ENCODE results near the gene ABHD12B.

GRCh38 chr14:50874757-50875156 lies 2.9 kb downstream of the ABHD12B start:
- TF ChIP-seq, protein P1, sequence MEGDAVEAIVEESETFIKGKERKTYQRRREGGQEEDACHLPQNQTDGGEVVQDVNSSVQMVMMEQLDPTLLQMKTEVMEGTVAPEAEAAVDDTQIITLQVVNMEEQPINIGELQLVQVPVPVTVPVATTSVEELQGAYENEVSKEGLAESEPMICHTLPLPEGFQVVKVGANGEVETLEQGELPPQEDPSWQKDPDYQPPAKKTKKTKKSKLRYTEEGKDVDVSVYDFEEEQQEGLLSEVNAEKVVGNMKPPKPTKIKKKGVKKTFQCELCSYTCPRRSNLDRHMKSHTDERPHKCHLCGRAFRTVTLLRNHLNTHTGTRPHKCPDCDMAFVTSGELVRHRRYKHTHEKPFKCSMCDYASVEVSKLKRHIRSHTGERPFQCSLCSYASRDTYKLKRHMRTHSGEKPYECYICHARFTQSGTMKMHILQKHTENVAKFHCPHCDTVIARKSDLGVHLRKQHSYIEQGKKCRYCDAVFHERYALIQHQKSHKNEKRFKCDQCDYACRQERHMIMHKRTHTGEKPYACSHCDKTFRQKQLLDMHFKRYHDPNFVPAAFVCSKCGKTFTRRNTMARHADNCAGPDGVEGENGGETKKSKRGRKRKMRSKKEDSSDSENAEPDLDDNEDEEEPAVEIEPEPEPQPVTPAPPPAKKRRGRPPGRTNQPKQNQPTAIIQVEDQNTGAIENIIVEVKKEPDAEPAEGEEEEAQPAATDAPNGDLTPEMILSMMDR (IDR thresholded peaks at IDR 0.05) = no peak
- no peak for TF ChIP-seq POLR2A (IDR thresholded peaks at IDR 0.05)

All from prostate gland (tissue), 2 donors.